Upper lobe of right lung (tissue), 1 donor: ENCODE results near the gene SYPL1. TPM values are rescaled to one million over a fixed set of nuclear protein-coding genes. Genes with fewer than 3 reads are reported as not detected.

ENCODE experiments used
- ATAC-seq: fragments of 200-7000 bp; cut with Tn5 transposase; one replicate; pipeline ENCODE4 v1.9.1; 2020; ENCODE audit warnings: mild to moderate bottlenecking, moderate library complexity
- DNase-seq: peaks from one replicate; pipeline ENCODE4 v3.0.0-alpha.2; 2020
- H3K27ac ChIP-seq: fragments of 200-600 bp; one replicate; pipeline ENCODE4 v1.8.0; 2022
- H3K27me3 ChIP-seq: fragments of 200-600 bp; one replicate; pipeline ENCODE4 v1.8.0; 2022; ENCODE audit warnings: mild to moderate bottlenecking
- H3K36me3 ChIP-seq: fragments of 200-600 bp; one replicate; pipeline ENCODE4 v1.8.0; 2022
- H3K4me1 ChIP-seq: fragments of 200-600 bp; one replicate; pipeline ENCODE4 v1.8.0; 2022
- H3K4me3 ChIP-seq: fragments of 200-600 bp; one replicate; pipeline ENCODE4 v1.8.0; 2022; ENCODE audit warnings: mild to moderate bottlenecking
- H3K9me3 ChIP-seq: fragments of 200-600 bp; one replicate; pipeline ENCODE4 v1.8.0; 2022
- CTCF ChIP-seq: fragments of 200-600 bp; IDR thresholded peaks from one replicate; pipeline ENCODE4 v1.8.0; 2022; ENCODE audit warnings: antibody characterized with exemption
- intact Hi-C: fragments of 100-400 bp; cut with DNase I; formaldehyde crosslinking; loops from one replicate; pipeline ENCODE4 v1.11.0; 2022
- total RNA-seq: library from RNA; stranded (reverse); fragmentation: NEBNext Ultra II Directional; extraction: Animal tissue kit (Norgen Biotek cat#: 25700); gene quantifications from one replicate; pipeline ENCODE4 v1.2.1, GENCODE V29; 2021
- donor health status: DM: no; HTN: yes; CAD: no; lungs with severe emphysema.

Gene SYPL1
- total RNA-seq, 1 donor from 2014 or later: 92.4 TPM

GRCh38 chr7:106075937-106076336 lies 36.2 kb downstream of the SYPL1 start:
- DNase-seq (no peak), ATAC-seq (no peak)
- H3K27ac ChIP-seq: no peak overlapping the region
- H3K27me3 ChIP-seq: no peaks in the 10 kb centered on the region
- H3K36me3 ChIP-seq: no peaks in the 10 kb centered on the region
- peaks cover 27% of the 10 kb centered on the region for H3K4me1 ChIP-seq
- H3K9me3 ChIP-seq: no peaks in the 10 kb centered on the region
- H3K4me3 ChIP-seq: no peak overlapping the region
- no peak for TF ChIP-seq CTCF
- intact Hi-C loops: no loop called here

GRCh38 chr7:106074257-106074656 lies 37.9 kb downstream of the SYPL1 start:
- peaks cover 42% of the 10 kb centered on the region for H3K4me1 ChIP-seq
- intact Hi-C loops: no loop called here
- H3K9me3 ChIP-seq: no peaks in the 10 kb centered on the region
- H3K36me3 ChIP-seq: no peaks in the 10 kb centered on the region
- TF ChIP-seq CTCF: no peak
- no peak for DNase-seq
- H3K4me3 ChIP-seq: no peak overlapping the region
- H3K27ac ChIP-seq: no peak overlapping the region
- no peak for ATAC-seq
- H3K27me3 ChIP-seq: no peaks in the 10 kb centered on the region

GRCh38 chr7:106073701-106074100 lies 38.4 kb downstream of the SYPL1 start:
- H3K9me3 ChIP-seq: no peaks in the 10 kb centered on the region
- H3K36me3 ChIP-seq: no peaks in the 10 kb centered on the region
- no peak for TF ChIP-seq CTCF
- intact Hi-C loops: no loop called here
- DNase-seq (no peak), ATAC-seq (no peak)
- peaks cover 42% of the 10 kb centered on the region for H3K4me1 ChIP-seq
- H3K4me3 ChIP-seq: no peak overlapping the region
- no peak overlapping the region for H3K27ac ChIP-seq
- no peaks in the 10 kb centered on the region for H3K27me3 ChIP-seq

GRCh38 chr7:106072715-106073091 lies 39.4 kb downstream of the SYPL1 start:
- Histone ChIP-seq H3K4me3 (no peak overlapping the region), H3K9me3 (no peaks in the 10 kb centered on the region), H3K27ac (peak overlapping the region; percentile 78), H3K27me3 (no peaks in the 10 kb centered on the region), H3K4me1 (peaks cover 42% of the 10 kb centered on the region), H3K36me3 (no peaks in the 10 kb centered on the region)
- ATAC-seq (no peak), DNase-seq (no peak)
- intact Hi-C loops: no loop called here
- TF ChIP-seq CTCF: no peak

GRCh38 chr7:106071999-106072714 lies 40.0 kb downstream of the SYPL1 start:
- intact Hi-C loops: no loop called here
- TF ChIP-seq CTCF: no peak
- Histone ChIP-seq H3K9me3 (no peaks in the 10 kb centered on the region), H3K36me3 (no peaks in the 10 kb centered on the region), H3K27ac (peak overlapping the region; percentile 78), H3K4me1 (peaks cover 42% of the 10 kb centered on the region), H3K27me3 (no peaks in the 10 kb centered on the region), H3K4me3 (no peak overlapping the region)
- ATAC-seq (peak; percentile 20), DNase-seq (no peak)
